WERI-Rb-1 (cell line): Measurements from ENCODE around the gene KLHL3.
A peak's percentile ranks its signal among the peaks of the same experiment; 100 is the strongest.

Source experiments
- DNase-seq: peaks from one replicate; pipeline ENCODE4 v3.0.0-alpha.2; 2020
- H3K27ac ChIP-seq: fragments of 250-450 bp; sonication (Bioruptor Pico); 2 replicates; pipeline ENCODE4 v1.5.1; 2020; ENCODE audit warnings: mild to moderate bottlenecking, moderate library complexity
- H3K27me3 ChIP-seq: fragments of 250-450 bp; sonication (Bioruptor Pico); 2 replicates; pipeline ENCODE4 v1.5.1; 2021; ENCODE audit warnings: mild to moderate bottlenecking, low read depth, moderate library complexity; ENCODE audit not compliant: insufficient read depth, severe bottlenecking
- H3K36me3 ChIP-seq: fragments of 250-450 bp; sonication (Bioruptor Pico); 2 replicates; pipeline ENCODE4 v1.5.1; 2020; ENCODE audit warnings: mild to moderate bottlenecking, moderate library complexity
- H3K4me3 ChIP-seq: 2 replicates; pipeline ENCODE4 v1.5.1; 2011; ENCODE audit warnings: low read depth, mild to moderate bottlenecking, control low read depth, low read length
- H3K9me3 ChIP-seq: fragments of 250-450 bp; sonication (Bioruptor Pico); 2 replicates; pipeline ENCODE4 v1.5.1; 2021; ENCODE audit warnings: mild to moderate bottlenecking, moderate library complexity; ENCODE audit not compliant: severe bottlenecking
- CTCF ChIP-seq: IDR thresholded peaks from 2 replicates; pipeline ENCODE4 v1.5.1; 2011; ENCODE audit warnings: low read depth, mild to moderate bottlenecking, control low read depth, inconsistent platforms, low read length

KLHL3 gene

GRCh38 chr5:137700282-137700680 is 35.6 kb downstream of the KLHL3 start:
- no peak for DNase-seq
- H3K9me3 ChIP-seq = no peaks in the 10 kb centered on the region
- H3K4me3 ChIP-seq = no peak overlapping the region
- no peak for TF ChIP-seq CTCF
- H3K27me3 ChIP-seq = no peaks in the 10 kb centered on the region
- H3K36me3 ChIP-seq = no peaks in the 10 kb centered on the region; the same call in 1 of the 2 replicates
- no peak overlapping the region for H3K27ac ChIP-seq

GRCh38 chr5:137699336-137700281 is 36.3 kb downstream of the KLHL3 start:
- Histone ChIP-seq H3K27me3 (no peaks in the 10 kb centered on the region), H3K36me3 (no peaks in the 10 kb centered on the region; the same call in 1 of the 2 replicates), H3K9me3 (no peaks in the 10 kb centered on the region), H3K4me3 (no peak overlapping the region), H3K27ac (no peak overlapping the region)
- no peak for TF ChIP-seq CTCF
- no peak for DNase-seq

GRCh38 chr5:137696481-137696880 is 39.4 kb downstream of the KLHL3 start:
- Histone ChIP-seq H3K36me3 (no peaks in the 10 kb centered on the region; the same call in 1 of the 2 replicates), H3K9me3 (no peaks in the 10 kb centered on the region), H3K4me3 (no peak overlapping the region), H3K27ac (no peak overlapping the region), H3K27me3 (no peaks in the 10 kb centered on the region)
- no peak for TF ChIP-seq CTCF
- no peak for DNase-seq

GRCh38 chr5:137695651-137696428 is 40.0 kb downstream of the KLHL3 start:
- DNase-seq = no peak

More at GRCh38 chr5:137695651-137696428, 40.0 kb downstream of the KLHL3 start:
- 0 out of 2 replicates have a peak, but pooled peaks have one; percentile 3 for TF ChIP-seq CTCF
- no peaks in the 10 kb centered on the region; the same call in 1 of the 2 replicates for H3K36me3 ChIP-seq
- H3K27me3 ChIP-seq = no peaks in the 10 kb centered on the region
- H3K27ac ChIP-seq = no peak overlapping the region
- H3K4me3 ChIP-seq = no peak overlapping the region
- H3K9me3 ChIP-seq = no peaks in the 10 kb centered on the region
